Fibroblast of gingiva (primary cell): ENCODE data around the gene TBX3.

Source experiments
- DNase-seq: peaks from one replicate; pipeline ENCODE4 v3.0.0-alpha.2; 2011; ENCODE audit warnings: low read depth

Gene TBX3

GRCh38 chr12:114682785-114683708 lies 928 bp downstream of the TBX3 start:
- no peak for DNase-seq

GRCh38 chr12:114682106-114682784 lies 1.7 kb downstream of the TBX3 start:
- no peak for DNase-seq

- DNase-seq, result peak; percentile 66
Observed at GRCh38 chr12:114681116-114681871, 2.7 kb downstream of the TBX3 start.

GRCh38 chr12:114680604-114681069 lies 3.3 kb downstream of the TBX3 start:
- DNase-seq, result no peak

- DNase-seq, result no peak
Observed at GRCh38 chr12:114679942-114680341, 4.0 kb downstream of the TBX3 start.

GRCh38 chr12:114679452-114679875 lies 4.5 kb downstream of the TBX3 start:
- peak; percentile 48 for DNase-seq

- DNase-seq, result peak; percentile 59
Observed at GRCh38 chr12:114678718-114679117, 5.3 kb downstream of the TBX3 start.

GRCh38 chr12:114678028-114678427 lies 5.9 kb downstream of the TBX3 start:
- no peak for DNase-seq

GRCh38 chr12:114676142-114676741 lies 7.7 kb downstream of the TBX3 start:
- DNase-seq, result no peak

GRCh38 chr12:114674251-114675047 lies 9.5 kb downstream of the TBX3 start:
- DNase-seq, result peak; percentile 51

- no peak for DNase-seq
Observed at GRCh38 chr12:114673901-114674250, 10.1 kb downstream of the TBX3 start.

- peak; percentile 94 for DNase-seq
Observed at GRCh38 chr12:114673169-114673833, 10.7 kb downstream of the TBX3 start.

GRCh38 chr12:114672817-114673168 lies 11.2 kb downstream of the TBX3 start:
- no peak for DNase-seq

- DNase-seq, result peak; percentile 78
Observed at GRCh38 chr12:114671443-114672411, 12.2 kb downstream of the TBX3 start.

GRCh38 chr12:114671066-114671442 lies 12.9 kb downstream of the TBX3 start:
- no peak for DNase-seq

- DNase-seq, result no peak
Observed at GRCh38 chr12:114670291-114670980, 13.5 kb downstream of the TBX3 start.

- peak; percentile 86 for DNase-seq
Observed at GRCh38 chr12:114669401-114670290, 14.3 kb downstream of the TBX3 start.

GRCh38 chr12:114668886-114669288 lies 15.1 kb downstream of the TBX3 start:
- DNase-seq, result no peak
